ENCODE data around the gene OSTM1.
"Not testable (repeated sequence)": the region's sequence is repeated elsewhere in the genome, so short reads cannot be mapped to it uniquely, and the experiment has no call there.

Gene OSTM1

DNA sequence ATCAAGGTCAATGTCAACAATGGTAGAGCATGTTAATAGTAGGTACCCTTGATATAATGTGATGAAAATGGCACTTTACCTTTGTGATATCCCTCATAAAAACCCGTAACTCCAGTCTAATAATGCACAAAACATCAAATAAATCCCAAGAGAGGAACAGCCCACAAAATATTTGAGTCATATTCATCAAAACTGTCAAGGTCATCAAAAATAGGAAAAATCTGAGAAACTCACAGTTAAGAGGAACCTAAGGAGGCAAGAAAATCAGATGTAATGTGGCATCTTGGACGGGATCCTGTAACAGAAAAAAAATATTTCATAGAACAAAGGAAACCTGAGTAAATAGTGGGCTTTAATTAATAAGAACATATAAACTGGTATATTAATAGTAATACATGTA, 25.5 kb upstream of the OSTM1 start:
- no peak for DNase-seq

DNA sequence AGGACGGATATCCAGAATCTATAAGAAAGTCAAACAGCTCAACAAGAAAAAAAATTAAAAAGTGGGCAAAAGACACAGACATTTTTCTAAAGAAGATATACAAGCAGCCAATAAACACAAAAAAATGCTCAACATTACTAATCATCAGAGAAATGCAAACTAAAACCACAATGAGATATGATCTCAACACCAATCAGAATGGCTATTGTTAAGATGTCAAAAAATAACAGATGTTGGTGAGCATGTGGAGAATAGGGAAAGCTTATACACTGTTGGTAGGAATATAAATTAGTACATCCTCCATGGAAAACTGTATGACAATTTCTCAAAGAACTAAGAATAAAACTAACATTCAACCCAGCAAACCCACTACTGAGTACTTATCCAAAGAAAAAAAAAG, 23.3 kb upstream of the OSTM1 start:
- no peak for DNase-seq

DNA sequence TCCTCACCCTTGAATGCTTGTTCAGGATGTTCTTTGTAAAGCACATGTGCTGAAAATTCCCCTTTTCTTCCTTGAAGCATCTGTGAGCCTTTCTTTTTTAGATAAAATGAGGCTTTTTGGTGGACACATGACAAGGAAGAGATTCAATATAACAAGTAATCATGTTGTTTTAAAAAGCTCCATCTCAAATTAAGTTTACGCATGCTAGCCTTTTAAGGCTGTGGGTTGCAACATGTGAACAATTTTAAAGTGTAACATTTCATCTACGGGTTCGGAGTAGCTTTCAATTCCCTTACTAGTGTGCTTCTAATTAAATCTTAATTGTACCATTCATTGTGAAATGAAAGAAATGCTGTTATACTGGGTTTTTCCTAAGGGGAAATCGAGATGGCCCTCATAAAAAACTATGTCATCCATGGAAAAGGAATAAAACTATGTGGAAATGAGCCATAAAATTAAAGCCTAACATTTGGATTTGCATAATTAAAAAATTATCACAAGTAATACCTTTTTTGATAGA, 19.3 kb upstream of the OSTM1 start:
- DNase-seq, result no peak

DNA sequence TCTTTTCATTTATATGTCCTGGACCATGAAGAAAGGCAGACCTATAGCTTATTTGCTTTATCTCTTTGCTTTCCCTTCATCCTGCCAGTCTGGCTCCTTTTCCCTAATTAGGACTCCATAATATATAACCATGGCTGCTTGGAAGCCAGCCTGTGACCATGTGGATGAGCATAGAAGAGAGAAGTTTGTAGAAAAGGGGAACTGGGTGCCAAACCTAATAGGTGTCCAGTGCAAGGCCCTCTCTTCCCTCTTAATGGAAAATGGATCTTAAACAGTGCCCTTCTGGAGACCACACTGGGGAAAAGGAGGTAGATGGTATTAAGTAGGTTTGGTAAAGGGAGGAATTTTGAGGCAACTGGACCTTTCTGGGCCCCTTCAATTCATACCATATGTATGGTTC, 16.7 kb upstream of the OSTM1 start:
- DNase-seq, result peak; percentile 15 to 33

DNA sequence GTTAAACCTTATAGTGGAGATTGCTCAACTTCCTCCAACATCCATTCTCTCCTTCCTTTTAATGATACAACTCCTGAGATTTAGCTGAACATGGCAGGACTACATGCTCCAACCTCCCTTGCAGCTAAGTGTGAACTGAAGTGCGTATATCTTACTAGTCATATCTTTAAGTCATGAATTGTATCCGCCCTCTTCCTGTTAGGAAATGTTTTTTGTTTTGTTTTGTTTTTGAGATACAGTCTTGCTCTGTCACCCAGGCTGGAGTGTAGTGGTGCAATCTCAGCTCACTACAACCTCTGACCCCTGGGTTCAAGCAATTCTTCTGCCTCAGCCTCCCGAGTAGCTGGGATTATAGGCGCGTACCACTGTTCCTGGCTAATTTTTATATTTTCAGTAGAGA, 8.8 kb upstream of the OSTM1 start:
- DNase-seq, result no peak

DNA sequence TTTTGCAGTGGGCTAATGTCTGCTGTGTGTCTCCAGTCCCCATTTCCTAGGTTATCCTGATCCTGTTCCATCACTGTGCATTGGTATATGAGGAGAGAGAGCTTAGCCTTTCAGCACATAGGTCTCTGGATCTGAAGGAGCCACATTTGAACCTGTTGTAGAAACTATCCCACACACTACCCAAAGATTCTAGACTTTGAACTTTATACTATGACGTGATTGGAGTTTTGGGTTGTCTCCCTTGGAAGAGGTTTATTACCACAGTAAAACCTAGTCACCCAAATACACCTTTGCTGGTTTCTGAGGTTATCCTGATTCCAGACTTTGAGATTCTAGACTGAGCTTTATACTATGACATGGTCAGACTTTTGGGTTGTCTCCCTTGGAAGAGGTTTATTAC, 8.0 kb upstream of the OSTM1 start:
- DNase-seq, result no peak

DNA sequence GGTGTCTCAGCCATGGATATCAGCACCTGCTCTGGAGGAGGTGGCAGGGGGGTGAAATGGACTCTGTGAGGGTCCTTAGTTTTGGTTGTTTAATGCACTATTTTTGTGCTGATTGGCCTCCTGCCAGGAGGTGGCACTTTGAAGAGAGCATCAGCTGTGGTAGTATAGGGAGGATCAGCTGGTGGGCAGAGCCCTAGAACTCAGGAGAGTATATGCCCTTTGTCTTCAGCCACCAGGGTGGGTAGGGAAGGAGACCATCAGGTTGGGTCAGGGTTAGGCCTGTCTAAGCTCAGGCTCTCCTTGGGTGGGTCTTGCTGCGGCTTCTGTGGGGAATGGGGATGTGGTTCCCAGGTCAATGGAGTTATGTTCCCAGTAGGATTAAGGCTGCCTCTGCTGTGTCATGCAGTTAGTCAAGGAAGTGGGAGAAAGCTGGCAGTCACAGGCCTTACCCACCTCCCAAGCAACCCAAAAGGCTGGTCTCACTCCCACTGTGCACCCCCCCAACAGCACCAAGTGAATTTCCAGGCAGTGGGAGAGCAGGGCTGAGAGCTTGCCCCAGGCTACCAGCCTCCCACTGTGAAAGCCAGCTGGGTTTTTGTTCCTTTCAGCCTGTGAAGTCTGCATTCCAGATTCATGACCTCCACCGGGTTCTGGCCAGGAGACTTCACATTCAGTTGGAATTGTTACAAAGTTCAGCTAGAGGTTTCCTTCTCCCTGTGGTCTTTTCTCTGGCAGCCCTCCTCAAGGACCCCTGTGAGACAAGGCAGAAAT, 5.7 kb upstream of the OSTM1 start:
- no peak for DNase-seq

DNA sequence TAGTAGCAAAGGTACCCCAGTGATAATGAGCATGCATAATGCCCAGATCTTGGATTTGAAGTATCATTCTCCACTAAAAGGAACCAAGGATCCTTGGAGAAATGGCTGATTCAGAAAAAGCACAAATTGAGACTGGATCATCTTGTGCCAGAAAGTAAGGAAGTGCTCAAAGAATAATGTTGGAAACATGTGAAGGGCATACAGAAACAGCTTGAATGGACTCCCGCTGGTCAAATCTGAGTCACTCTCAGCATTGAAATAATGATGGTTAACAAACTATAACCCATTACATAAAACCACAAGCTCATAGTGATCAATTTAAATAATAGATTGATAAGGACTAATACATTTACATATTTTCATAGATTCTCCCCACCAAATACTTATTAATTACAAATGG, 3.6 kb upstream of the OSTM1 start:
- no peak for DNase-seq

DNA sequence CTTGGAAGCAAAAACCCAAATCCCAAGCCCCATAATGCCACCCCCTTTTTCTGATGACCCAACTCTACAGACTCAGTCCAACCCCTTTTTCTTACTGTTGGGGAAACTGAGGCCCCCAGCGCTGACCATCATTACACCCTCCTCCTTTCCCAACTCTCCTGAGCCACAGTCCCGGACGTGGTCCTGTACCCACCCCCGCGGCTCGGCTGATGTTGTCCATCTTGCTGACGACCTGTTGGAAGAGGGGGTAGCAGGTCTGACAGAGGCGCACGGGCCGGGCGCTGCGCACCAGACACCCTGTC, 533 bp downstream of the OSTM1 start:
- no peak for DNase-seq

DNA sequence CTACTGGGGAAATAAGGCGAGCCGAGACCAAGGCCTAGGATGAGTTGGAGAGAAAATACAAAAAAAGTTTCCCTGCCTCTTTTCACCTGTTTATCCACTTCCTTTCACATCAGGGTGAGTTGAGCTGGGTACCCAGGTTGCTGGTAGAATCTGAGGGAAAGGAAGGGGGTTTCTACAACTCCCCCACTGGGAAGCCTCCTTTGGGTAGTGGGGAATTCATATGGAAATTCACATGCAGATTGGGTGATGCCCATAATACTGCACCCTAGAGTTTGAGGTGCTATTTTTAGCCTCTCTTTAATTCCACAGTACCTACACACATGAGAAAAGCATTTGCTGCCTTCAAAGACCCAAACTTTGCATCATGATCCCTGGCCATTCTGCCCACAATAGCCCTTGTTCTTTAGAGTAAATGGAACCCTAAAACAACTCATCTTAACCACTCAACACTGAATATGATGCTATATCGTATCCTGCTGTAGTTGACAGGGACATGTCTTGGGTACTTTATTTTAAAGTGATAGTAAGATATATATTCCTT, 2.7 kb downstream of the OSTM1 start:
- no peak for DNase-seq

DNA sequence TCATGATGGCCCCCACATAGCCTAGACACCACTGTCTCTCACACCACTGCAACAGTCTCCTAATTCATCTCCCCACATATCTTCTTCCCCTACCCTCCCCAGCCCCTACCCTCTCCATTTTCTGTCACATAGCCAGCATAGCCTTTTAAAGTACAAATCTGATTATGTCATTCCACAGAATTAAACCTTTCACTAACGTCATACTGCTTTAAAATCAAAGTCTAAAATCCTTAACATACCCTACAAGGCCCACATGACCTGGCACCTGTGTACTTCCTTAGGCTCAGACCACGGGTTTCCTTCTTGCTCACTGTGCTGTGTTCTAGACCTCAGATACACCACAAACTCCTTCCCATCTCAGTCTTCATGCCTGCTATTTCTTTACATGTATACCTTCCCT, 5.9 kb downstream of the OSTM1 start:
- DNase-seq, result no peak

DNA sequence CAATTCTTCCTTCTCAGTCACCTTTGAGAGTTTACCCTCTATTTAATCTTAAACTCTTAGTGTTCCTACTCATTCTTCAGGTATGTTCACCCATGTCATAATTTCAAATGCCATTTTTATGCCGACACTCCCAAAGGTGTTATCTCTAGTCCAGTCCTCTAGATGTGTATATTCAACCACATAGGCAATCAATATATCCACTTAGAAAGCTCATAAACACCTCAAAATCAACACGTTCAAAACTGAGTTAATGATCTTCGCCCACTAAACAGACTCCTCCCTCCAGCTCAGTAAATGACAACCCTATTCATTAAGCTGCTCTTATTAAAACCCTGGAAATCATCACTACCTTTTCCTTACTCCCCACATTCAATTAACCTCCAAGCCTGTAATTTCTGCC, 6.4 kb downstream of the OSTM1 start:
- no peak for DNase-seq

DNA sequence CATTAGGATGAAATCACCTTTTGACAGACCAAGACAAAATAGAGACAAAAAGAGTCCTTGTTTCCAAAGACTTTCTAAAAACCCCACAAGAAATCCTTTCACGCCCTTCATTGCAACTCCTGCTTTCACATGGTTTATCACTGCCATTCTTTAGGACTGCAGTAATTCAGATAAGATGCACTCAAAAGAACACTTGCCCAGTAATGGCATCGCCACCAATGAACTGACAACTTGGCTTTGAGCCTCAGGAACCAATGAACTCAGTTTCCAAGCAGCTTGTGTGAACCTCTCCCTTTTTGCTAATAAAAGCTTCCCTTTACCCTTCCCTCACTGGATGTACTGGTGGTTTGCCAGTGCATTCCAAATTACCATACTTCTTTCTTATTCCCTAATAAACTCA, 21.8 kb downstream of the OSTM1 start:
- DNase-seq, result no peak

DNA sequence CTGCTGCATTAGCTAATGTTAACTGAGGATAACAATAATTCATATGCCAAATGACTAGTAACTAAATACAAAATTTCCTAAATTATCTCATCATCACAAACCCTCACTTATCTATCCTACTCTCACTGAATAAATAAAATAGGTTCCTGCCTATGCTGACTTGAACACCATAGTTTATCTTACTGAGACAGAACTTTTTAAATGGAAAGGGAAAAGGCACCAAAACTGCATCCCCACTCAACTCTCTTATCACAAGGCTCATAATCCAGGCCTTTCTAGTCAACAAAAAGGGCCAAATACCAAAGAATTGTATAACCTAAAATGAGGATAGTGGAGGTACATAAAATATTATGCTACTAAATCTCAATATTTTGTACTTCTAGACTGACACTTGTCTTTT, 23.1 kb downstream of the OSTM1 start:
- no peak for DNase-seq

DNA sequence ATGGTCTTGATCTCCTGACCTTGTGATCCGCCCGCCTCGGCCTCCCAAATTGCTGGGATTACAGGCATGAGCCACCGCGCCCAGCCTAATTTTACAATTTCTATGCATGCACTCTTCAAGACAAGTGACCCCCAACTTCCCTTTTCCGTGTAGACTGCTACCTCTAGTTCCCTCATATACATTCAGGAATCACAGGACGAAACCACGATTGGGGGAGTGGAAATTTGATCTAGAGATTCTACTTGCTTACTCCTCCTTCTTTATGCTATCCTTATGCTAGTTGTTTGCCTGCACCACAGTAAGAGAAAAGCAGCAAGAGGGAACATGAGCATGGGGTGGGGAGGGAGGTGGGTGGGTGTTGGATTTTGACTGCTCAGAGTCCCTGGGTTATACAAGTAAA, 34.9 kb downstream of the OSTM1 start:
- DNase-seq, result no peak

DNA sequence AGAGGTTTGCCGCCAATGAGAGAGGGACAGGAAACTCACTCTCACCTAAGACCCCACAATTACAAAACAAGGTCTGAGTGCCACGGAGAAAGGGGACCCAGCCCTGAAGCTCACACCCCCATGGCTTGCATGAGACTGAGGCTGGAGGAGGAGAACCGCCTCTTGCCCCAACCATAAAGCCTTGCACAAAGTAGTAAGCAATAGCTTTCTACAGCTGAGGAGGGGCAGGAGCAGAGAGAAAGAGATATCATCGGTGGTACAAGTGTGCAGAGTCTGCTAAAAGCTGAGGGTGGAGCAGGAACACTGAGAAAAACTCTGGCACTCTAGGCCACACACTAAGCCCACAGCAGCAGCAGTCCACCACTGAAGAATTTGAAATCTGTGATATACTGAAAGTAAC, 37.7 kb downstream of the OSTM1 start:
- no peak for DNase-seq

DNA sequence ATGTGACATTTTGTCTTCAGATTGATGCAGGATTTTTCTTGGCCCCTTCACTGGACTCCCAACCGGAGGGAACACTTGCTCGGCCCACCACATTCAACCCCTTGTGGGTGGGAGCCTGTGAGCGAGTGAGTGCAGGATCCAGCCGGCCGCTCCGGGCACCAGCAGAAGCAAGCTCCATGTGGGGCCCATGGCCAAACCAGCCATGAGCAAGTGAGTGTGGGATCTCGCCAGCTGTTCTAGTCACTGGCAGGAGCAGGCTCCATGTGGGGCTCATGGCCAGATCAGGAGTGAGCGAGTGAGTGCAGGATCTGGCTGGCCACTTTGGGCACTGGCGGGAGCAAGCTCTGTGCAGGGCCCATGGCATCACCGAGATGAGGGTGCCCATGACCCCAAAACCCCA, 42.6 kb downstream of the OSTM1 start:
- no peak for DNase-seq

DNA sequence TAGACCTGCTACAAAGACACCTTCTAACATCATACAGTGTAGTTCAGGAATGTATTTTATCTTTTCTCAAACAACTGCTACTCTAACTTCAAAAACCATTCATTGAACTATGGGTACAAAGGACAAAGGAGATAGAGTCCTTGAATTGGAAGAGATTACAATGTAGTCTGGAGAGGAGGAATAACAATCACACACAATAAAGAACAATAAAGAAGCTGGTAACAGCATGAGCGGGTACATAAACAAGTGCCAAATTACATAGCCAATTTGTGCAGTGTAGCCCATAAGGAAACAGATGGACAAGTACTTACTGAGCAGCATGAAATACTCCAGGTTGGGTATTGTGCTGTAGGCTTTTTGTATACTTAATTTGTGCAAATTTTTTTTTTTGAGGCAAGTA, 44.3 kb downstream of the OSTM1 start:
- DNase-seq, result no peak

DNA sequence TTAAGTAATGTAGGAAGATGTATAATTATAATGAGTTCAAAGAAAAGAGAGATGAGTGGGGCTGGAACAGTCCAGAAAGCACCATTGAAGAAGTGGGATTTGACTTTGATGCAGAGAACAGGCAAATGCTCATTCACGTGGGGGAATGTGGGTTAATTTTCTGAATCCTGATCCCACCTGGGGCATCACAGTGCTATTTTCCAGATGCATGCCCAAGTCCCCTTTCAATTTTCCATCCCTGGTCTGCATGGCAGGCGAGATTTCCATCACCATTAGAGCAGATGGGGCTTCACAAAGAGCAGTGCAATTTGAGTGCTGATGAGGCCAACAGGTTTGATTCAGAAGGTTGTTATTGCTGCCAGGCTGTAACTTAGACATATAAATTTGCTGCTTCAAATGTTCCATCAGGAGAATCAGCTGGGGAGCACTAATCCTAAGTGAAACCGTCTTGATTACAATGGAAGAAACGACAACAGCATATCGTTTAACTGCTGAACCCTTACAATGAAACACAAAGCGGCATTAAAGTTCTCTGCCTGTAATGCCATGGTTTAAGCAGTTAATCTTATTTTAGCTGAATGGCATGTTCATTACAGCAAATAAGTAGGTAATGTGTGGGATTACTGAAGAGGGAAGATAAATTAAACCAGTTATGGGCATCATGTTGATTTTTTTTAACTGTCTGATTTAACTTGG, 45.2 kb downstream of the OSTM1 start:
- DNase-seq, result no peak

DNA sequence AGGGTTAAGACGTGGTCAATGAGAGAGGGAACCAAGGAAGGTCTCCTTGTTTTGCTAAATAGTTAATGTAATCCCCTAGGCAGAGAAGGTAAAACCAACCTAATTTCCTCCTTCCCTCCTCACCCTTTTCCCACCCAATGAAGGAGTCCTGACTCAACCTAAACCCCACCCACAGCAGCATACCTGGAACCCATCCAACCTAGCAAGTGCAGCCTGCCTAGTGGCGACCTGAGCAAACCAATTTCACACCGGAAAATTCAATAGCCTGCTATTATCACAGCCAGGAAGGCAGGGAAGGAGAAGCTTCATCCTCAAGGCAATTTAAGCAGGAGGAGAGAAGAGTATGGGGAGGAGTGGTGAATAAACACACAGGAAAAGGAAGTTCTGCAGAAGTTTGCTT, 46.9 kb downstream of the OSTM1 start:
- no peak for DNase-seq

DNA sequence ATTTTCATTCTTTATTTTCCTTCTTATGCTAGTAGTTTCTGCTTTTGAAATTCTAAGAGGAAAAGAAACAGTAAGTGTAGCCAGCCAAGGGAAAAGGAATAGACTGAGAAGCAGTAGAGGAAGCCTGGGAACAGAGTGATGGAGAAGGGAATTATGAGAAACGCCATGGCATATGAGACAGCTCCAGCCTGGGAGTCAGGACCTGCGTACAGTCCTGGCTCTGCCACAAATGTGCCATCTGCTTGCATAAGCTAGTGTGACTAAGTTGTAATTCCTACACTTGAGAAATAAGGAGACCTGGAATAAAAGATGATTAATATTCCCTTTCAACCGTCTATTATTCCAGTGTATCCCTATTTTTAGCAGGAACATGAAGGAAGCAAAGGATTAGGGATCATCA, 47.5 kb downstream of the OSTM1 start:
- DNase-seq, result no peak

DNA sequence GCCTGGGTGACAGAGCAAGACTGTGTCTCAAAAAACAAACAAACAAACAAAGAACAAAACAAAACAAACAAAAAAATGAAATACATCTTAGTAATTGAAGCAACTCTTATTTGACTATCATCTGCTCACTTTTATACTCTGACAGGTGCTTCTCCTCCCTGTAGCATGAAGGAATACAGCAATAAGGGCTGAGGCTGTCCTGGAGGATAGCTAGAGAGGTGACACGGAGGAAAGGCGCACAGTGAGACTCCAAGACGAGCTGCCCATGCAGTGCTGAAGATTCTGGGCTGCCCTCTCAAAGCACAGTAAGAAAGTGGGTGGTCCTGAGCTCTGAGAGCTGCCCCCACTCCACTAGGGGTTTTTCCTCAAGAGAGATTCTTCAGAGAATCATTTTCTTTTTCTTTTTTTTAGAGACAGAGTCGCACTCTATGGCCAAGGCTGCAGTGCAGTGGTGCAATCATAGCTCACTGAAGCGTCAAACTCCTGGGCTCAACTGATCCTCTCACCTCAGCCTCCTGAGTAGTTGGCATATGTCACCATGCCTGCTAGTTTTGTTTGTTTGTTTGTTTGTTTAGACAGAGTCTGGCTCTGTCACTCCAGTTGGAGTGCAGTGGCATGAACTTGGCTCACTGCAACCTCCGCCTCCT, 50.0 kb downstream of the OSTM1 start:
- no peak for DNase-seq

DNA sequence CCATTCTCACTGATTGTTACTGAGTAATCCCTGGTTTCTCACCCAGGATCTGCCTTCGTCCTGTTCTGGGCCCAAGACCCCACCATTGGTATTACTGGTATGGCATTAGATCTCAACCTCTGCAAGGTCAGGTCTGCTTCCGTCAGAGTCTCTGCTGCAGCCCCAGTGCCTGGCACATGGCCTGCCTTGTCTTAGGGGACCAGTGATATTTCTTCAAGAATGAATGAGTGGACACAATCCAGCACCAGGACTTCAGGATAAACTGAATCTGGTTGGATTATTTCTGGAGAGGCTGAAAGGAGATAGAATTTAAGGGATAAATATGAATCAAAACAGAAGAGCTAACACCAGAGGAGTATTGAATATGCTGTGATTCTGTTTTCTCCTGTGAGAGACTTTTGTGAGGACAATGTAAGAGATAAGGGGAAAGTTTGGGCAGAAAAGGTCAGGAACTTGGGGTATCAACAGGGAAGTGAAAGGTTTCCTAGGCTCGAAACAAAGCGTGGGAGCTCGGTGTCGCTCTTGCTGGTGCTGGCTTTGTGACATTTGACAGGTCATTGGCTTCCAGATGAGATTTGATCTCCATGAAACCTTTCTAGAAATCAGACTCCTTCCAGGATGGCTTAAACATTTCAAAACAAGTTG, 53.9 kb downstream of the OSTM1 start:
- no peak for DNase-seq

DNA sequence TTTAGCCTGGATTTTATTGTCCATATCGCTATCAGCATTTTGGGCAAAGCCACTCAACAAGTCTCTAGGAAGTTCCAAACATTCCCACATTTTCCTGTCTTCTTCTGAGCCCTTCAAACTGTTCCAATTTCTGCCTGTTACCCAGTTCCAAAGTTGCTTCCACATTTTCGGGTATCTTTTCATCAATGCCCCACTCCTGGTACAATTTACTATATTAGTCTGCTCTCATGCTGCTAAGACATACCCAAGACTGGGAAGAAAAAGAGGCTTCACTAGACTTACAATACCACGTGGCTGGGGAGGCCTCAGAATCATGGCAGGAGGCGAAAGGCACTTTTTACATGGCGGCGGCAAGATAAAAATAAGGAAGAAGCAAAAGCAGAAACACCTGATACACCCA, 58.3 kb downstream of the OSTM1 start:
- DNase-seq, result not testable (repeated sequence)
